ENCODE measurements around the gene SCN5A. TPM values are rescaled to one million over a fixed set of nuclear protein-coding genes. Genes with fewer than 3 reads are reported as not detected.

The SCN5A gene
- total and polyA plus RNA-seq, 2 of the 13 experiments (the other 11 are each of a cell fraction or from before 2014, with no cell fraction given) = 0.22 TPM; not detected in 1

- TF ChIP-seq TP53 (CRISPR knock-in tag; conservative IDR thresholded peaks at IDR 0.05) = no peak
- TF ChIP-seq JUN (CRISPR knock-in tag; IDR thresholded peaks at IDR 0.05) = no peak
- TF ChIP-seq SIX1 (CRISPR knock-in tag; IDR thresholded peaks at IDR 0.05; ENCODE audit: borderline replicate concordance) = no peak
Observed at GRCh38 chr3:38687321-38687720, 37.8 kb upstream of the SCN5A start (continued).

- ATAC-seq = no peak
- WGBS (ENCODE audit: low lambda C conversion rate) = 0% methylated on average over 5 of the region's 5 CpGs
- TF ChIP-seq ZFX (CRISPR knock-in tag; IDR thresholded peaks at IDR 0.05; ENCODE audit: low read depth) (no peak), ARID5B (CRISPR knock-in tag; IDR thresholded peaks at IDR 0.05) (no peak), KLF6 (CRISPR knock-in tag; IDR thresholded peaks at IDR 0.05) (no peak), HNF4G (IDR thresholded peaks at IDR 0.05; ENCODE audit: borderline replicate concordance, low read depth, low read length) (no peak), HNF4G (CRISPR knock-in tag; IDR thresholded peaks at IDR 0.05; ENCODE audit: borderline replicate concordance, low read depth) (no peak), KLF16 (CRISPR knock-in tag; IDR thresholded peaks at IDR 0.05) (no peak), ZNF790 (CRISPR knock-in tag; IDR thresholded peaks at IDR 0.05; ENCODE audit: borderline replicate concordance) (no peak), EZH2 (conservative IDR thresholded peaks at IDR 0.05; ENCODE audit: low read depth, low read length) (no peak), ZNF850 (CRISPR knock-in tag; conservative IDR thresholded peaks at IDR 0.05) (no peak), ZNF691 (CRISPR knock-in tag; IDR thresholded peaks at IDR 0.05; ENCODE audit: borderline replicate concordance, low read depth) (no peak), ZNF616 (CRISPR knock-in tag; IDR thresholded peaks at IDR 0.05; ENCODE audit: low read depth) (no peak), EP300 (IDR thresholded peaks at IDR 0.05; ENCODE audit: low read depth in 2 of 2, low read length in 2 of 2) (no peak), EP300 (CRISPR knock-in tag; IDR thresholded peaks at IDR 0.05; ENCODE audit: borderline replicate concordance) (no peak)
- TF ChIP-seq, protein P1, sequence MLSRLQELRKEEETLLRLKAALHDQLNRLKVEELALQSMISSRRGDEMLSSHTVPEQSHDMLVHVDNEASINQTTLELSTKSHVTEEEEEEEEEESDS (CRISPR knock-in tag; IDR thresholded peaks at IDR 0.05; ENCODE audit: borderline replicate concordance) = no peak
- TF ChIP-seq, protein P2, sequence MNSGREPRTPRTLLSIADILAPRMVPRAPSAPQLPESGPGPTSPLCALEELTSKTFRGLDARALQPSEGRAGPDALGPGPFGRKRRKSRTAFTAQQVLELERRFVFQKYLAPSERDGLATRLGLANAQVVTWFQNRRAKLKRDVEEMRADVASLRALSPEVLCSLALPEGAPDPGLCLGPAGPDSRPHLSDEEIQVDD (CRISPR knock-in tag; IDR thresholded peaks at IDR 0.05; ENCODE audit: borderline replicate concordance) = no peak
Observed at GRCh38 chr3:38684546-38684945, 35.1 kb upstream of the SCN5A start.

More at GRCh38 chr3:38684546-38684945, 35.1 kb upstream of the SCN5A start:
- no peak for DNase-seq (ENCODE audit: low spot score)
- in situ Hi-C loops (cut with HindIII; ENCODE audit: extremely low pct_ligation_motif_present, low pct_unique_long_range_greater_than_20kb) (no loop called here), intact Hi-C loops (cut with micrococcal nuclease; ENCODE audit: unreplicated experiment) (no loop called here)
- Histone ChIP-seq H3K9me3 (ENCODE audit: low read length) (no peaks in the 10 kb centered on the region), H3K4me3 (replicated peaks in 1 of 3; ENCODE audit: insufficient read depth in 1 of 3, low read depth in 2 of 3, low read length in 3 of 3) (no peak overlapping the region), H3K9ac (ENCODE audit: insufficient read depth, low read depth, low read length) (no peak overlapping the region), H3K4me1 (ENCODE audit: insufficient read depth, low read length) (no peaks in the 10 kb centered on the region), H3K27ac (ENCODE audit: extremely low read length, insufficient read depth, low read length) (no peak overlapping the region), H2AFZ (ENCODE audit: low read length) (no peak overlapping the region), H3K36me3 (replicated peaks in 1 of 2; ENCODE audit: control insufficient read depth in 1 of 2, insufficient read depth in 2 of 2, low read length in 2 of 2) (no peaks in the 10 kb centered on the region), H4K20me1 (ENCODE audit: insufficient read depth, low read length) (no peaks in the 10 kb centered on the region), H3K4me2 (ENCODE audit: low read depth, low read length) (no peak overlapping the region), H3K27me3 (ENCODE audit: control insufficient read depth in 1 of 2, insufficient read depth in 2 of 2, low read length in 2 of 2) (peaks cover 0 to 32% of the 10 kb centered on the region in 2 experiments; a peak in 2 of 5 replicates), H3K79me2 (ENCODE audit: insufficient read depth, low read length) (no peaks in the 10 kb centered on the region)
- BruUV-seq (replicated peaks) = no TSS peak
- POLR2A ChIA-PET = no interaction called here
- CTCF ChIA-PET (ENCODE audit: low intra/inter-chr PET ratio, low total read pairs) = no interaction called here
- no peak for FAIRE-seq
